Kidney tubule cell (primary cell): ENCODE measurements around the gene RNASET2.
"Not testable (repeated sequence)": the region's sequence is repeated elsewhere in the genome, so short reads cannot be mapped to it uniquely, and the experiment has no call there.

ENCODE experiments used
- DNase-seq: peaks from one replicate; pipeline ENCODE4 v3.0.0-alpha.2; 2018; ENCODE audit warnings: low spot score

Gene RNASET2

DNA sequence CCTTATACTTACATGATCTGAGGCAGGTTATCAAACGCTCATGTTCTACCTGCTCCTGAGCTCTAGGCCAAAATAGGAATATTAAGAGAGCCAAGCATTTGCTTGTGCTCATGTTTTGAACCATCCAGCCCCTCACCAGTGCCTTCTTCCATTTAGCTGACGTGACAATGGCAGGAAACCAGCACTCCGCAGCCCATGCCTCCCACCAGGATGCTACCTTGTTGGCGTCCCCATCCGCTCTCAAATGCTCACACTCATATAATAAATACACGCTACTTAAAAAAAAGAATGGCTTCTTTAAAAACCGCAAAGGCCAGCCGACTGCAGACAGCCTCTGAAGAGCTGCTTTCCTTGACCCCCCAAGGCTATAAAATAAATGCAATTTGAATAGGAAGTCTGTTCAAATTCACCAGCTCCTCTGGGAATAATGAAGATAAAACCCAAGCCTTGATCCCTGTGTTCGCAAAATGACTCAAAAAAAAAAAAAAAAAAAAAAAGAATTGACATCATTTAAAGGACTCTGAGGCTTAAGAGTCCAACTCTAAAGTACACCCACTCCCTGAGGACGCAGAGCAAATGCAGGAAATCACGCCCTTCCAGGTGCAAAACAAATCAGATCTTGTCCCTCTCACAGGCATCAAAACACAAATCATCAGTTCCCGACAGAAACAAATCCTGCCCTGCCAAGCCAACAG is 29.0 kb downstream of the RNASET2 start:
- DNase-seq: no peak

- DNase-seq: no peak
Observed at GRCh38 chr6:166926748-166927147, 29.6 kb downstream of the RNASET2 start.

GRCh38 chr6:166925141-166925996 is 31.0 kb downstream of the RNASET2 start:
- DNase-seq: no peak

GRCh38 chr6:166924531-166924930 is 31.8 kb downstream of the RNASET2 start:
- DNase-seq: no peak

DNA sequence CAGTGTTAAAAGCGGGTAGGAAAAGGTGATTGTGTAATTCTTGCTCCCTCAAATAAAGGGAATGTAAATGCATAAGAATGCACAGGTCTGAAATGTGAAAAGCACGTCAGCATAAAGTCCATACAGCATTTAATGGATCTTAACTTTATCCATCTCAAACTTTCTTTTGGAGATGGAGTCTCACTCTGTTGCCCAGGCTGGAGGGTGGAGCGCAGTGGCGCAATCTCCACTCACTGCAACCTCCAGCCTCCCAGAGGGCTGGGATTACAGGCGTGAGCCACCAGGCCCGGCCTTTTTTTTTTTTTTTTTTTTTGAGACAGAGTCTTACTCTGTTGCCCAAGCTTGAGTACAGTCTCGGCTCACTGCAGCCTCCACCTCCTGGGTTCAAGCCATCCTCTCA is 33.4 kb downstream of the RNASET2 start:
- DNase-seq: no peak

DNA sequence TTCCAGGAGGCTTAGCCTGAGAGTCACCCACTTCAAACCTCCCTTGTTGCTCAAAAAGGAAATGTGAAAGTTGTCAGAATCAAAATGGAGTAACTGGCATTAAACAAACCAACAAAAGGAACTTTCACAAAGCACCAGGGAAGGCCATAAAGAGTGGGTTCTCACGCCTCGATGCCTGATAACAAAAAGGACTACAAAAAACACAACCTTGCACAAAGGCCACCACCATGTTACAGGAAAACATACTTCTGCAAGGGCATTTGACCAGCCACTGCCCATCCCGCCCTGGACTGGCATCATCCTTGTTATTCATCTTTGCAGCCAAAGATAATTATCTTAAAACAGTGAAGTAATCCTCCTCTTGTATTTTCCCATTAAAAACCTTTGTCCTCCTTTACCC is 34.8 kb downstream of the RNASET2 start:
- DNase-seq: no peak

DNA sequence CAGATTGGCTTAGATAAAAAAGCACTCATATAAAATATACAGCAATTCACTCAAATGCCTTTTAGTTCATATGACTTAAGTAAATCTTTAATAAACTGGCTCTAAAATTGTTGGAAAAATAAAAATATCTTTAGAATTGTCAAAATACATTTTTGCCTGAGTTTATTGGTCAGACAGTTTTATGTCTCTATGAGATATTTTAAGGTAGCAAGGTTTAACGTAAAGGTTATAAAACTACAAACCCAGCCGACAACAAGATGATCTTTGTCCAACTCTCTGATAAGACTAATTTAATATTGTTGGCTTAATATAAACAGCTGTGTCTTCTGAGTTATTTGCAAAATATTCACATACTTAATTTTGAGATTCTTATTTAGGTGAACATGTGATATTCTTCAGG is 39.5 kb downstream of the RNASET2 start:
- DNase-seq: no peak

- DNase-seq: not testable (repeated sequence)
Observed at GRCh38 chr6:166915484-166915883, 40.9 kb downstream of the RNASET2 start.

GRCh38 chr6:166914952-166915351 is 41.4 kb downstream of the RNASET2 start:
- not testable (repeated sequence) for DNase-seq

GRCh38 chr6:166911248-166911677 is 45.1 kb downstream of the RNASET2 start:
- DNase-seq: peak; percentile 20

DNA sequence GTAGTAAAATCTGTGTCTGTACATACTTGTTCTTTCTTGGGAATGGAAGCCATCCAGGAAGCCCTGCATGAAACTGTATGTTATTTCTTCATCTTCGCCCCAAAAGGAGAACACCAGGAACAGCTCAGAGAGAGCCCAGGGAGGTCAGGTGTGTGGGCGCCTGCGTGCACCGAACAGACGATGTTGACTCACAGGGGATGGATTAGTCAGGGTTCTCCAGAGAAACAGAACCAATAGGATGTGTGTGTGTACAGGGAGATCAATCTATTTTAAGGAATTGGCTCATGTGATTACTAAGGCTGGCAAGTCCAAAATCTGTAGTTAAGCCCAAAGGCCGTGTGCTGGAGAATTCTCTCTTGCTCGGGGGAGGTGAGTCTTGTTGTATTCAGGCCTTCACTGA is 45.7 kb downstream of the RNASET2 start:
- DNase-seq: no peak

- DNase-seq: no peak
Observed at GRCh38 chr6:166908811-166909210, 47.5 kb downstream of the RNASET2 start.

GRCh38 chr6:166907871-166908806 is 48.2 kb downstream of the RNASET2 start:
- DNase-seq: no peak

DNA sequence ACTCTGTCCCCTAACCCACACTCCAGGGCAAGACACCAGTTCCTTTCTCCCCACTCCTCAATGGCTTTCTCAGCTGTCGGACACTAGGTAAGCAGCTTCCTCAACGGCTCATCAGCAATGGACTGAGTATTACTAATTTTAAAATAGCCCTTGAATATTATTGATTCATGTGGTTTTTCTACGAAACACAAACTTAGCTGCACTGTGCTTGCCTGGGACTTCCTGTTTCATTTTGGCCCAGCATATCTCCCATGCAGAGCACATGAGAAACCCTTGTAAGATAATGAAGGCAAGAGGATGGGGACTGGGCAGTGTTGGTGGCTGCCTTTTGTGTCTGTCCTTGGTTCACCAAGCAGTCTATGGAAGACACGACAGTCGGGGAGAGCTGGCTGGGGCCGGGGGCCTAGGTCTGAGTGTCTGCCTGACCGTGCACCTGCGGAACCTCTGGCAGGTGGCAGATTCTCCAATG is 48.9 kb downstream of the RNASET2 start:
- no peak for DNase-seq

GRCh38 chr6:166906376-166907044 is 49.8 kb downstream of the RNASET2 start:
- DNase-seq: no peak

DNA sequence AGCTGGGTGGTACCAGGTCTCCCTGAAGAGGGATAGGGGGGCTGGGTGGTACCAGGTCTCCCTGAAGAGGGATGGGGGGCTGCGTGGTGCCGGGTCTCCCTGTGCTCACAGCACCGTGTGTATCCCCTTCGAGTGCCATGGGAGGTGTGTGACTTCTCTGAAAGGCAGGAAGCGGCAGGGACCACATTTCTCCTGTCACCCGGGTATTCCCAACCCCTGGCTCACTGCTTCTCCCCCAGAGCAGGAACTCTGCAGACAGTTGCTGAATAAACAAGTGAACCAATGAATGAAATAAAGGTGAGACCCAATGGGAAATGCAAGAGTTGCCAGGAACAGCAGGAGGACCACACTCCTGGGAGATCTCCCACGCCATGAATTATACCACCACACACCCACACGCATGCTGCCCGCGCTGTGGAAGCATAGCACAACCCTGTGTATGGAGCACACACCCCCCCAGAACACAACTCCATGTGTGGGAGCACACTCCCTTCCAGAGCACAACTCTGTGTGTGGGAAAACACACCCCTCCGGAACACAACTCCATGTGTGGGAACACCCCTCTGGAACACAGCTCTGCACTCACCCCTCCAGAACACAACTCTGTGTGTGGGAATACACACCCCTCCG is 50.7 kb downstream of the RNASET2 start:
- DNase-seq: no peak

DNA sequence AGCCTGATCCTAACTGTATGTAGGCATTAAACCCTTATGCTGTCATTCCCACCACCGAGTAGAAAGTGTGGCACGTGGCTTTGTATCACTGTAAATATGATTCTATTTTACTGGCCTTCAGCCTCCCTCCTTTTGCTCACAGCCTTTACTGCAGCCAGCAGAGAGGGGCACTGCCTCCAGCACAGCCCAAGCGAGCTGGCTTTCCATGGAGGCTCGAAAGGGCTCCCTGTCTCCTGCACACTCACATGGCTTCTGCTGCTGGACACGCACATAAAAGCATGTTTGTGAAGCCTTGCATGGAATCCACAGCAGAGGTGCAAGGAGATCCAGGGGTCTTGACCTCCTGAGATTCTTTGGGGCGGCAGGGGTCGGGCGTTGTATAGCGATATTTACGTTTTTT is 51.3 kb downstream of the RNASET2 start:
- no peak for DNase-seq

DNA sequence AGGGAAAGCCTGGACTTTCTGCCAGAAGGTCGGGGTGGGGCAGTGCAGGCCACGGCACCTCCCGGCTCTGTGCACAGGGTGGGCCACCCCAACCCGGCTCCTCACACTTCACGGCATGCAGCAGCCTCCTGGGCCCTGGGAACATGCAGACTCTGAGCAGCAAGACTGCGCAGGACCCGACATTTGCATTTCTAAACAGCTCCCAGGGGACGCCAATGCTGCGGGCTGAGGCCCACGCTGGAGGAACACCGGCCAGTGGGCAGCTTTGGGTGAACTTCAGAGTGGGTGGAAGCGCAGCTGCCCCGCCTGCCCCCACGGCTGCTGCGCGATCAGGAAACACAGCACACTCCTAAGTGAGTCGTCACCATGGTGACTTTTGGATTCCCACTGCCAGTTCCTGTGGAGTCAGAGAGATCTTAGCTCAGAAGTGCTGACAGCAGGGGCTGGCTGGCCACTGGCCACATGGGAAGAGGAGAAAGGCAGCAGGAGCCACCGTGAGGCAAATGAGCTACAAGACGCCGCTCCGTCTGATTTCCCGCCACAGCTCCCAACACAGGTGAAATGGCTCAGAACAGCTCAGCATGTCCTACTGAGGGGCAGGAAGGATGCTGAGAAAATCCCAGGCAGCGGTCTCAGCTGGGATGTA is 52.1 kb downstream of the RNASET2 start:
- DNase-seq: no peak

- no peak for DNase-seq
Observed at GRCh38 chr6:166903500-166903899, 52.9 kb downstream of the RNASET2 start.

DNA sequence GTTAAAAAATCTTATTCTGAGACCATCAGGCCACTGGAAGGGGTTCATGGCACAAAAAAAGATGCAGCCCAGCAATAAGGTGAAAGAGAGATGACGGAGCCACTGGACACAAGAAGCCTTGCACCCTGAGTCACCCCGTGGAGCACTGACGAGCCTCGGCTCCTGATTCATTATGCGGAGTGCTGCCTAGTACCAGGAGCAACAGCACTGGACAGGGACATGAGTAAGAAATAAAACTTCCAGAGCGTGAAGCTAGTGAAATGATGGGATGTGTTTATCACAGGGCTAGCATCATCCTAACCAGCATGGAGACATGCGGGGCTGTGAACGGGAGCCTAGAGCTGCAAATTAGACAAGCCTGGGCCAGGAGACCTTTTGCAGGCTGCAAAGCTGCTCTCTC is 53.3 kb downstream of the RNASET2 start:
- DNase-seq: peak; percentile 42
